Umbilical cord (tissue), 2 donors: ENCODE results near the gene ATP2B1. TPM values are rescaled to one million over a fixed set of nuclear protein-coding genes. Genes with fewer than 3 reads are reported as not detected.

ENCODE experiments used
- DNase-seq: peaks from one replicate; pipeline ENCODE4 v3.0.0-alpha.2; 2015; ENCODE audit warnings: low spot score
- total RNA-seq: library from RNA; depleted of rRNA; stranded (reverse); fragments of >200 nt; gene quantifications from one replicate; pipeline ENCODE4 v1.2.3, GENCODE V29; 2014; ENCODE audit warnings: low replicate concordance; ENCODE audit not compliant: insufficient read depth

Gene ATP2B1
- total RNA-seq, 1 donor from 2014 or later, result 25.3 TPM

- DNase-seq, result no peak
Observed at GRCh38 chr12:89661706-89662330, 46.8 kb downstream of the ATP2B1 start.

- DNase-seq, result no peak
Observed at GRCh38 chr12:89657739-89658138, 50.9 kb downstream of the ATP2B1 start.

- DNase-seq, result no peak
Observed at GRCh38 chr12:89657066-89657465, 51.6 kb downstream of the ATP2B1 start.

GRCh38 chr12:89655841-89656240, 52.8 kb downstream of the ATP2B1 start:
- DNase-seq, result peak; percentile 79

DNA sequence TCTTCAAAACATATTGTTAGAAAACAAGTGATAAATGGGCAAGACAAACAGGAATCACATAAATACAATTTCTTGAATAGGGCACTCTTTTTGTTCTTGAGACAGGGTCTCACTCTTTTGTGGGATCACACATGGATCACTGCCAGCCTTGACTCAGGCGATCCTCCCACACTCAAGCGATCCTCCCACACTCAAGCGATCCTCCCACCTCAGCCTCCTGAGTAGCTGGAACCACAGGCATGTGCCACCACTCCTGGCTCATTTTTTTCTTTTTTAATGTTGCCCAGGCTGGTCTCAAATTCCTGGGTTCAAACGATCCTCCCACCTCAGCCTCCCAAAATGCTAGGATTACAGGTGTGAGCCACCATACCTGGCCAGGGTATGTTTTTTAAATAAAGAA, 57.4 kb downstream of the ATP2B1 start:
- no peak for DNase-seq

- no peak for DNase-seq
Observed at GRCh38 chr12:89650239-89650638, 58.4 kb downstream of the ATP2B1 start.

DNA sequence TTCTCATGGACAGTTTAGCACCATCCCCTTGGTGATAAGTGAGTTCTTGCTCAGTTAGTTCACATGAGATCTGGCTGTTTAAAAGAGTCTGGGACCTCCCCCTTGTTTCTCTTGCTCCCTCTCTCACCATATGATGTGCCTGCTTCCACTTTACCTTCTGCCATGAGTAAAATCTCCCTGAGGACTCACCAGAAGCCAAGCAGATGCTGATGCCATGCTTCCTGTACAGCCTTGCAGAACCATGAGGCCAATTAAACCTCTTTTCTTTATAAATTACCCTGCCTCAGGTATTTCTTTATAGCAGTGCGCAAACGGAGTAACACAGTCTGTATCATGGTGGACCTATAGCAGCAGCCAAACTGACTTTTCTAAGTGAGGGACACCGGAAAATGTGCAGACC, 58.8 kb downstream of the ATP2B1 start:
- no peak for DNase-seq

- no peak for DNase-seq
Observed at GRCh38 chr12:89649139-89649538, 59.5 kb downstream of the ATP2B1 start.

DNA sequence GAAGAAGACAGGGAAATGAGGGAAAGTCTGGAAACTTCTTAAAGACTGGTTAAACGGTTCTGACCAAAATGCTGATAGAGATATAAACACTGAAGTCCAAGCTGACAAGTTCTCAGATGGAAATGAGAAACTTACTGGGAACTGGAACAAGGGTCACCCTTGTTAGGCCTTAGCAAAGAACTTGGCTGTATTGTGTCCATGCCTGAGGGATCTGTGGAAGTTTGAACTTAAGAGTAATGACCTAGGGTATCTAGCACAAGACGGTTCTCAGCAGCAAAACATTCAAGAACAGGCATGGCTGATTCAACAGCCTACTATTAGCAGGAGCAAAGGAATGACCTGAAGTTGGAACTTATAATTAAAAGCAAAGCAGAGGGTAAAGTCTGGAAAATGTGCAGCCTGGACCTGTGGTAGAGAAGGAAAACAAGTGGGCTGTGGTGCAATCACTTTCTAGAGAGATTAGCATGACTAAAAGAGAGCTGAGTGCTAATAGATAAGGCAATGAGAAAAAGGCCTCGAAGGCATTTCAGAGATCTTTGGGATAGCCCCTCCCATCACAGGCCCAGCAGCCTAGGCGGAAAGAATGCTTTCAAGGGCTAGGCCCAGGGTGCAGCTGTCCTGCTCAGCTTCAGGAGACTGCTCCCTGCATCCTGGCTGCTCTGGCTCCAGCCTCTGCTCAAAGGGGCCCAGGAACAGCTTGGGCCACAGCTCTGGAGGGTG, 60.3 kb downstream of the ATP2B1 start:
- peak; percentile 9 for DNase-seq

DNA sequence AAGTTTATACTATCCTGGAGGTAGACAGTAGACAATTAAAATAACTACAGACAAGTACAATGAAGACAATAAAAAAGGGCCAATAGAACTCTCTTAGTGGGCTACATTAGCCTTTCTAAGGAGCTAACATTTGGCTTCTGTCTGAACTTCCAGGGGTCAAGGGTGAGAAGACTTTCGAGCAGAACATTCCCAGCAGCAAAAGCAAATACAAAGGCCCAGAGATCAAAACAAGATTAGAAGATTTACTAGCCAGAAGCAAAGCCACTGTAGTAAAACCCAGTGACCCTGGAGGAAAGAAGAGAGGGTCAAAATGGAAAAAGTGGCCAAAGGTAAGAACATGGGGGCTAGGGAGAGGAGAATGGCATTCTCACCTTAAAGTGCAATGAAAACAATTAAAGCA, 63.2 kb downstream of the ATP2B1 start:
- no peak for DNase-seq

GRCh38 chr12:89642959-89643358, 65.7 kb downstream of the ATP2B1 start:
- no peak for DNase-seq

DNA sequence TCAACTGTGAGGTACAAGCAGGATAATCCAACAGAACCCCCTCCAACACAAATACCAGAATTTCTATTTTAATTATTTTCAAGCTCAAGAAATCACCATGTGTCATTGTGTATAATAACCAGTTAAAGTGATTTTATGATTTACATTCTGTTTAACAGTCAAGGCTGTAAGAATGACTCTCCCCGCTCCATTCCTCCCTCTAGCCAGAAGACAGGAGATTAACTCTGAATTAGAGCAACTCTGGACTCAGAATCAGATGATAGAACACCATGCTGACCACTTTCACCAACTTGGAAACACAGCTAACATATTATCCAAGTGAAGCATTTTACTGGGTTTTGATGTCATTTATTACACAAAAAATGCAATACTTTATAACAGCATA, 71.9 kb downstream of the ATP2B1 start:
- DNase-seq, result no peak

- no peak for DNase-seq
Observed at GRCh38 chr12:89636052-89636775, 72.4 kb downstream of the ATP2B1 start.

DNA sequence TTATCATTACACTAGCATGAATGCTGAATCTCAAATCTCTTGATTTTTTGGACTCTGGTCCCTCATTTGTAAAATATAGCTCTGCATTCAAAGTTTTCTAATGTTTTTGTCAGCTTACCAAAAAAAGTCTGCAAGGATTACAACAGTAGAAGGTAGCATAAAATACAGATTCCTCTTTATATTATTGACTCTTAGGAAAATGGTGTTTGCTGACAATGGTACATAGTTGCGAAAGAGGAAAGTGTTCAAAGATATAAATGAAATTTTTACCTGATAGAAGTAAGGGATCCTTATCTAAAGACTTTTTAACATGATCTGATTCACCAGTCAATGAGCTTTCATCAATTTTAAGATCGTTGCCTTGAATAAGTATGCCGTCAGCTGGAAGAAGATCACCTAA, 74.1 kb downstream of the ATP2B1 start:
- no peak for DNase-seq

DNA sequence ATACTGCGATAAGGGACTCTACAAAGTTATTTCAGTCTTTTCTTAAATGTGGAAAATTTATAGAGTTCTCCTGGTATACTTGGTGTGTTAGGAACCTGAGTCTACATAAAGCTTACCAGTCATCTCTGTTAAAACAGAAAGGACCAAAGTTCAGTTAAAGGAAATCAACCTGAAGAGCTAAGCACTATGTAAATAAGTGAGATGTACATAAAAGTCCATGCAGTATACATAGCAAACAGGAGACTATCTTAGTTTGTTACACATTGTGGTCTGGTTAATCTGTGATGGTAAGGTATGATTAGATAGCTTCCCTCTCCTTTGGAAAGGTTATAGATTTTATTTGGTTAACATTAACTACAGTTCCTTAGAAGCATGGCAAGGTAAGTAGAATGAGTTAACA, 75.9 kb downstream of the ATP2B1 start:
- no peak for DNase-seq

DNA sequence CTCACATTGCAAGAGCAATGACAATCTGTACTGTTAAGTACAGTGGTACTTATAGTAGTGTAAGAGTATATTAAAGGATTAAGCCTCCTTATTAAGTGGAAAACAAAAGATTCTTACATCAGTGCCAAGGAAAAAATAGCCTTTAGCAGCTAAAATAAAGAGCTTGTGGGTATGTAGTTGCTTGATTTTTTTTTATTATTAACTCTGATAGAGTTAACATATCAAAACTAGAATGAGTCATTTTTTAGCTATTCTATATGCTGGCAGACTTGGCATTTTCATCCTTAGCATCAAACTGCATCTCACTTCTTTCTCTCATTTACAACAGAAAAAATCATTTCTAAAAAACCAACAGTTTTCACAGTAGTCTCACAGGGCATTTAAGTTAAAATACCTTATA, 86.5 kb downstream of the ATP2B1 start:
- DNase-seq, result no peak

- peak; percentile 35 for DNase-seq
Observed at GRCh38 chr12:89621521-89621920, 87.1 kb downstream of the ATP2B1 start.

- no peak for DNase-seq
Observed at GRCh38 chr12:89619764-89620163, 88.9 kb downstream of the ATP2B1 start.

DNA sequence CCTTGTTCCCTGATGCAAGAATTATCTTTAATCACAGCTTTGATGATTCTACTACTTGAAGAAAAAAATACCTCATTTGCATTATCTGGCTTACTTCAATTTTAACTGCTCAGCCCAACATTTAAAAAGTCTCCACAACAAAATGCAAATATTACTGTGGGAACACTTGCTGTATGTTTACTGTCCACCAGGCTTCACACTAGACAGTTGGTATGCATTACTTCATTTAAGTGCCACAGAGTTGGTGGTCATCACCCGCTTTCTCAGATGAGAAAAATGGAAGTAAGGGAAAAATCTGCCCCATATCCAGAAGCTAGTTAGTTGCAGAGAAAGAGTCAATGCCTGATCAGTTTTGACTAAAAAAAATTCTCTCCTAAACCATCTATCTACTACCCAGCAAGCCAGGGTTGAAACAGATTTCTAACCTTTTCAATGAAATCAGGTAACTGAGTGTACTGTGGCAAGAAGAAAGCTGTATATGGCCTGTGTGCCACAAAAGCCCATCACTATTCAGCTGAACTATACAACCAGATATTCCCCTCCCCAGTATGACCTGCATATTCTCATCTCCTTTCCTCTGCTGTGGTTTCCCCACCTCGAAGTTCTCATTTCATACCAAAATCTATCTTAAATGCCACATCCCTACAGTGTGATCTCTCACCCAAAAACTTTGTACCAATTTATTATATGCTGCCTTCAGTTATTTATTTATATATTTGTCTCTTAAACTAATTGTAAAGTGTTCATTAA, 90.3 kb downstream of the ATP2B1 start:
- DNase-seq, result no peak

DNA sequence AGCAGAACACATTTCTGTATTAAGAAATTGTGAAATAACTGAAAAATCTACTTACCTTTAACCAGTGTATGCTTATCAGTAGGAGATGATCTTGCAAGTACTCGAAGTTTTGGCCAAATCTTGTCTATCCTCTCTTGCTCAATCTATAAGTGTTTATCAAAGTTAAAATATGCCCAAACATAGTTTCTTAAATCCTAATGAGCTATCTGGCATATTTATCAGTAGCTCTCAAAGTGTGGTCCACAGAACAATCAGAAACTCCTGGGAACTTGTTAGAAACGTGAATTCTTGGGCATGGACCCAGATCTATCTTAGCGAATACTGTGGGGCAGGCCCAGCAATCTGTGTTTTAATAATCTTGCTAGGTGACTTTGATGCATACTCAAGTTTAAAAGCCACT, 98.3 kb downstream of the ATP2B1 start:
- peak; percentile 27 for DNase-seq

- DNase-seq, result no peak
Observed at GRCh38 chr12:89603678-89604077, 105.0 kb downstream of the ATP2B1 start.

GRCh38 chr12:89597770-89598169, 110.9 kb downstream of the ATP2B1 start:
- DNase-seq, result no peak
